ENCODE results near the gene SNAPC4.
"Not testable (repeated sequence)": the region's sequence is repeated elsewhere in the genome, so short reads cannot be mapped to it uniquely, and the experiment has no call there.

SNAPC4 gene

GRCh38 chr9:136410500-136411287 lies 10.7 kb upstream of the SNAPC4 start, which contains the start of the genes ENTR1 and PMPCA:
Gene ENTR1 (minus strand): TSS chr9:136410614. CDS start chr9:136410397, 217 bp downstream.
Gene PMPCA (plus strand): TSS chr9:136410658. CDS start chr9:136410669, 11 bp downstream.
- in situ Hi-C loops (cut with MboI; ENCODE audit: low pct_unique_long_range_greater_than_20kb, low sequenced_read_pairs, unreplicated experiment), result no loop called here
- peak; percentile 99 for DNase-seq (ENCODE audit: low spot score)
- no peak for TF ChIP-seq CTCF (IDR thresholded peaks at IDR 0.05; ENCODE audit: extremely low read depth, insufficient read depth, missing control alignments)

GRCh38 chr9:136409557-136410455 lies 9.8 kb upstream of the SNAPC4 start:
- in situ Hi-C loops (cut with MboI; ENCODE audit: low pct_unique_long_range_greater_than_20kb, low sequenced_read_pairs, unreplicated experiment), result no loop called here
- peak; percentile 67 for DNase-seq (ENCODE audit: low spot score)
- no peak for TF ChIP-seq CTCF (IDR thresholded peaks at IDR 0.05; ENCODE audit: extremely low read depth, insufficient read depth, missing control alignments)

- no peak for DNase-seq (ENCODE audit: low spot score)
- no peak for TF ChIP-seq CTCF (IDR thresholded peaks at IDR 0.05; ENCODE audit: extremely low read depth, insufficient read depth, missing control alignments)
- in situ Hi-C loops (cut with MboI; ENCODE audit: low pct_unique_long_range_greater_than_20kb, low sequenced_read_pairs, unreplicated experiment), result no loop called here
Measured at GRCh38 chr9:136407911-136408310, 7.9 kb upstream of the SNAPC4 start.

GRCh38 chr9:136407061-136407460 lies 7.1 kb upstream of the SNAPC4 start:
- in situ Hi-C loops (cut with MboI; ENCODE audit: low pct_unique_long_range_greater_than_20kb, low sequenced_read_pairs, unreplicated experiment); DNase-seq (ENCODE audit: low spot score): not testable (repeated sequence)

GRCh38 chr9:136405904-136406303 lies 5.9 kb upstream of the SNAPC4 start:
- DNase-seq (ENCODE audit: low spot score); in situ Hi-C loops (cut with MboI; ENCODE audit: low pct_unique_long_range_greater_than_20kb, low sequenced_read_pairs, unreplicated experiment): not testable (repeated sequence)

- DNase-seq (ENCODE audit: low spot score), result no peak
- in situ Hi-C loops (cut with MboI; ENCODE audit: low pct_unique_long_range_greater_than_20kb, low sequenced_read_pairs, unreplicated experiment), result no loop called here
- no peak for TF ChIP-seq CTCF (IDR thresholded peaks at IDR 0.05; ENCODE audit: extremely low read depth, insufficient read depth, missing control alignments)
Measured at GRCh38 chr9:136405481-136405880, 5.5 kb upstream of the SNAPC4 start.

- no peak for DNase-seq (ENCODE audit: low spot score)
- in situ Hi-C loops (cut with MboI; ENCODE audit: low pct_unique_long_range_greater_than_20kb, low sequenced_read_pairs, unreplicated experiment), result no loop called here
- no peak for TF ChIP-seq CTCF (IDR thresholded peaks at IDR 0.05; ENCODE audit: extremely low read depth, insufficient read depth, missing control alignments)
Measured at GRCh38 chr9:136404801-136405136, 4.8 kb upstream of the SNAPC4 start.

All from GM13977 (cell line).